ENCODE data around the gene ZMYND19.

The ZMYND19 gene

DNA sequence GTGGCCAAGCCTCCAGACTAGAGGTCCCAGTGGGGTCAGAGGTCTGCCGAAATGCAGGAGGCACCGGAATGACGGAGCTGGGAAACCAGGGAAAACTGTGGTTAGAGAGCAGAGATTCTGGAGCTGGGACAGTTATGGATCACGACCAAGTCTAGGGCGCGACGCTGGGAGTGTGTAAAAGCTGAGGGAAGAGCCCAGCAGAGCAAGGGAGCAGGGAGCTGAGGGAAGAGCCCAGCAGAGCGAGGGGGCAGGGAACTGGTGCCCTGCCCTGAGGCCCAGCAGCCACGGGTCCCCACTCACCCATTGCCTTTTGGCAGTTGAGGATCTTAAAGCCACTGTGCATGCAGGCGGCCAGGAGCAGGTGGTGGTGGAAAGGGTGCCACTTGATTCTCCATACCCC lies 26.2 kb downstream of the ZMYND19 start:
- H3K4me3 ChIP-seq (ENCODE audit: low read depth, low read length): no peak overlapping the region
- H3K4me1 ChIP-seq (ENCODE audit: control insufficient read depth, insufficient read depth, low read length): no peaks in the 10 kb centered on the region
- H3K36me3 ChIP-seq (ENCODE audit: control insufficient read depth in 2 of 2, insufficient read depth in 1 of 2, low read length in 2 of 2): peaks cover 12 to 58% of the 10 kb centered on the region in 2 experiments; a peak in 2 of 3 replicates
- H3K27ac ChIP-seq (ENCODE audit: extremely low read depth, low read depth, low read length): no peak overlapping the region
- POLR2A ChIA-PET: no interaction called here
- CTCF ChIA-PET: interaction anchor here (0.6 kb wide), 1 partner anchor 107 kb away, joined by 3 read pairs; no protein-coding TSS in a partner anchor
- TF ChIP-seq ZNF121 (tag by site-specific recombination; IDR thresholded peaks at IDR 0.05): no peak
- TF ChIP-seq ZNF341 (tag by site-specific recombination; IDR thresholded peaks at IDR 0.05; ENCODE audit: low read depth): peak; percentile 89
- H3K9me3 ChIP-seq (ENCODE audit: control insufficient read depth, insufficient read depth, low read depth, low read length): no peaks in the 10 kb centered on the region

DNA sequence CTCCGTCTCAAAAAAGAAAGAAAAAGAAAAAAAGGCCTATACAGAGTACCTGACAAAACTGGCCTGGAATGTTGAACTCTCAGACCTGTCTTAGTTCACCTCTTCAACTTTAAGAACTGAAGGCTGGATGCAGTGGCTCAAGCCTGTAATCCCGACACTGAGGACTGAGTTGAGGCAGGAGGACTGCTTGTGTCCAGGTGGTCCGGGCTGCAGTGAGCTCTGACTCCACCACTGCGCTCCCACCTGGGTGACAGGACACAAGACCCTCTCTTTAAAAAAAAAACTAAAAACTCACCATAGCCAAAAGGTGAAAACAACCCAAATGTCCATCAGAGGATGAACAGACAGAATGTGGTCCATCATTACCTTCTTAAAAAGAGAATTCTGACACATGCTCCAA lies 32.2 kb downstream of the ZMYND19 start:
- H3K4me1 ChIP-seq (ENCODE audit: control insufficient read depth, insufficient read depth, low read length): no peaks in the 10 kb centered on the region
- ChIA-PET CTCF (interaction anchor here (0.7 to 3.2 kb wide), 5 partner anchors 14 to 75 kb away, joined by 3 to 9 read pairs (median 4); partner anchors contain the start of gene DPH7), POLR2A (no interaction called here)
- H3K36me3 ChIP-seq (ENCODE audit: control insufficient read depth in 2 of 2, insufficient read depth in 1 of 2, low read length in 2 of 2): peaks cover 26 to 78% of the 10 kb centered on the region in 2 experiments
- TF ChIP-seq, protein P1, sequence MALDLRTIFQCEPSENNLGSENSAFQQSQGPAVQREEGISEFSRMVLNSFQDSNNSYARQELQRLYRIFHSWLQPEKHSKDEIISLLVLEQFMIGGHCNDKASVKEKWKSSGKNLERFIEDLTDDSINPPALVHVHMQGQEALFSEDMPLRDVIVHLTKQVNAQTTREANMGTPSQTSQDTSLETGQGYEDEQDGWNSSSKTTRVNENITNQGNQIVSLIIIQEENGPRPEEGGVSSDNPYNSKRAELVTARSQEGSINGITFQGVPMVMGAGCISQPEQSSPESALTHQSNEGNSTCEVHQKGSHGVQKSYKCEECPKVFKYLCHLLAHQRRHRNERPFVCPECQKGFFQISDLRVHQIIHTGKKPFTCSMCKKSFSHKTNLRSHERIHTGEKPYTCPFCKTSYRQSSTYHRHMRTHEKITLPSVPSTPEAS (tag by site-specific recombination; IDR thresholded peaks at IDR 0.05): no peak
- TF ChIP-seq ZNF133 (tag by site-specific recombination; IDR thresholded peaks at IDR 0.05): no peak
- no peak for TF ChIP-seq ZNF521 (tag by site-specific recombination; IDR thresholded peaks at IDR 0.05)
- no peak for TF ChIP-seq ZNF549 (tag by site-specific recombination; IDR thresholded peaks at IDR 0.05)
- TF ChIP-seq SCRT2 (tag by site-specific recombination; IDR thresholded peaks at IDR 0.05): no peak
- no peak for TF ChIP-seq KLF7 (tag by site-specific recombination; IDR thresholded peaks at IDR 0.05; ENCODE audit: borderline replicate concordance)
- no peak for TF ChIP-seq SP3 (tag by site-specific recombination; IDR thresholded peaks at IDR 0.05)
- TF ChIP-seq ZNF174 (tag by site-specific recombination; IDR thresholded peaks at IDR 0.05): no peak
- no peak for TF ChIP-seq ZNF704 (tag by site-specific recombination; IDR thresholded peaks at IDR 0.05)
- H3K4me3 ChIP-seq (ENCODE audit: low read depth, low read length): no peak overlapping the region
- no peak overlapping the region for H3K27ac ChIP-seq (ENCODE audit: extremely low read depth, low read depth, low read length)
- no peaks in the 10 kb centered on the region for H3K9me3 ChIP-seq (ENCODE audit: control insufficient read depth, insufficient read depth, low read depth, low read length)

DNA sequence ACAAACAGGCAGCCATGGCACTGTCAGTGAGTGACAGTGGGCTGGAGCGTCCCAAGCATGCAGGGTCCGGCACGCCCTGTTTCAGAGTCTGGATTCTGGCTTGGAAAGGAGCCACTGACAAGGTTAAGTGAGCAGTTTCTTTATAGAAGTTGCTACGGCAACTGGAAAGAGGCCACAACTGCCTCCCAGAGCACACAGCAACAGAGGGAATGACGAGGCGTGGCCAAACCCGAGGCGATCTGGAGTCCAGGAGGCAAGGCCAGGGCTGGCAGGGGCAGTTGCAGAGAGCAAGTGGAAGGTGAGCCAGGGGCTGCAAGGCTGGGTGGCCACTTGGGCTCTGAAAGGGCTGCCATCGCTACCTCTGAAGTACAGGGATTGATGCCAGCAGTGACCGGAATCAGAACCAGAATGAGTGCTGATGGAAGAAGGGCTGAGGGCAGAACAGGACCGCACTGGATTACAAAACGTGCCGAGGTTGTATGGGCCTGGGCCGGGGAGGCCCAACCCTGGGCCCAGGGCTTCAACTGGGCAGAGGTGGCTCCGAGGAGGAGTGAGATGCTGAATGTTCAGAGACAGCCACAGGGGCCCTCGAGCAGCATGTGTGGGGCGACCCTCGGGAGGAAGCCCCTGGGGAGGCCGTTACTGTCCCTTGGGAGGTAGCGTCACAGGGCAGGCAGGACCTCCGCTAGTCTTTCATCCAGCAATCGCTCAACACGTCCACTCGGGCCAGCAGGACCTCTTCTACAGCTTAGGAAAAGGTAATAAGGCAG lies 34.1 kb downstream of the ZMYND19 start:
- H3K36me3 ChIP-seq (ENCODE audit: control insufficient read depth in 2 of 2, insufficient read depth in 1 of 2, low read length in 2 of 2): peaks cover 20 to 61% of the 10 kb centered on the region in 2 experiments
- no peaks in the 10 kb centered on the region for H3K9me3 ChIP-seq (ENCODE audit: control insufficient read depth, insufficient read depth, low read depth, low read length)
- no peak overlapping the region for H3K4me3 ChIP-seq (ENCODE audit: low read depth, low read length)
- POLR2A ChIA-PET: no interaction called here
- CTCF ChIA-PET: no interaction called here
- no peak overlapping the region for H3K27ac ChIP-seq (ENCODE audit: extremely low read depth, low read depth, low read length)
- no peak for TF ChIP-seq ZSCAN23 (tag by site-specific recombination; IDR thresholded peaks at IDR 0.05)
- TF ChIP-seq ZNF600 (tag by site-specific recombination; IDR thresholded peaks at IDR 0.05): peak; percentile 92
- peak; percentile 82 for TF ChIP-seq FEZF1 (tag by site-specific recombination; IDR thresholded peaks at IDR 0.05)
- TF ChIP-seq ZNF596 (tag by site-specific recombination; IDR thresholded peaks at IDR 0.05): no peak
- TF ChIP-seq SP3 (tag by site-specific recombination; IDR thresholded peaks at IDR 0.05): no peak
- H3K4me1 ChIP-seq (ENCODE audit: control insufficient read depth, insufficient read depth, low read length): no peaks in the 10 kb centered on the region

GRCh38 chr9:137555179-137555578 lies 35.1 kb downstream of the ZMYND19 start:
- ChIA-PET CTCF (interaction anchor here (0.6 kb wide), 1 partner anchor 88 kb away, joined by 3 read pairs; no protein-coding TSS in a partner anchor), POLR2A (no interaction called here)
- no peaks in the 10 kb centered on the region for H3K9me3 ChIP-seq (ENCODE audit: control insufficient read depth, insufficient read depth, low read depth, low read length)
- peaks cover 18 to 55% of the 10 kb centered on the region in 2 experiments for H3K36me3 ChIP-seq (ENCODE audit: control insufficient read depth in 2 of 2, insufficient read depth in 1 of 2, low read length in 2 of 2)
- TF ChIP-seq ZNF341 (tag by site-specific recombination; IDR thresholded peaks at IDR 0.05; ENCODE audit: low read depth) (0 out of 2 replicates have a peak, but pooled peaks have one; percentile 24), ZNF248 (tag by site-specific recombination; IDR thresholded peaks at IDR 0.05) (no peak)
- no peak overlapping the region for H3K4me3 ChIP-seq (ENCODE audit: low read depth, low read length)
- no peak overlapping the region for H3K27ac ChIP-seq (ENCODE audit: extremely low read depth, low read depth, low read length)
- H3K4me1 ChIP-seq (ENCODE audit: control insufficient read depth, insufficient read depth, low read length): no peaks in the 10 kb centered on the region

Data from HEK293 (cell line).